OCI-LY3 (cell line): ENCODE results near the gene RALGAPB.

Experiments
- H2AFZ ChIP-seq: fragments of 200-600, 300-600 bp; shearing (Covaris generic); 2 replicates; pipeline ENCODE4 v1.6.0; 2014; ENCODE audit warnings: antibody characterized with exemption, low read depth, low read length
- H3K27ac ChIP-seq: fragments of 200-600, 300-600 bp; sonication (generic); 2 replicates; pipeline ENCODE4 v1.5.1; 2014; ENCODE audit warnings: mild to moderate bottlenecking, low read length, moderate library complexity, mixed read lengths
- H3K27me3 ChIP-seq: fragments of 200-600, 300-600 bp; sonication (generic); 2 replicates; pipeline ENCODE4 v1.6.1; 2014; ENCODE audit warnings: low read depth, low read length, mixed read lengths
- H3K36me3 ChIP-seq: fragments of 200-600, 300-600 bp; sonication (generic); replicated peaks from 2 replicates; pipeline ENCODE3; 2014; ENCODE audit warnings: low read depth, low read length, mixed read lengths
- H3K4me1 ChIP-seq: fragments of 300-600, 200-600 bp; sonication (generic); 2 replicates; pipeline ENCODE4 v1.6.1; 2014; ENCODE audit warnings: low read length, mixed read lengths
- H3K4me2 ChIP-seq: fragments of 200-600, 300-600 bp; sonication (generic); 2 replicates; pipeline ENCODE4 v1.6.1; 2014; ENCODE audit warnings: low read length, mixed read lengths
- H3K4me3 ChIP-seq: fragments of 300-600, 200-600 bp; sonication (generic); 2 replicates; pipeline ENCODE4 v1.5.1; 2014; ENCODE audit warnings: antibody characterized with exemption, mild to moderate bottlenecking, low read length, moderate library complexity
- H3K79me2 ChIP-seq: fragments of 300-600, 200-600 bp; shearing (Covaris generic); 2 replicates; pipeline ENCODE4 v1.6.1; 2014; ENCODE audit warnings: mild to moderate bottlenecking, low read length, mixed read lengths
- H3K9ac ChIP-seq: fragments of 300-600, 200-600 bp; shearing (Covaris generic); 2 replicates; pipeline ENCODE4 v1.6.0; 2014; ENCODE audit warnings: mild to moderate bottlenecking, low read length, moderate library complexity
- H3K9me3 ChIP-seq: fragments of 200-600, 300-600 bp; shearing (Covaris generic); 2 replicates; pipeline ENCODE4 v1.6.1; 2014; ENCODE audit warnings: low read length, mixed read lengths; ENCODE audit not compliant: insufficient read depth
- H4K20me1 ChIP-seq: fragments of 200-600, 300-600 bp; sonication (generic); 2 replicates; pipeline ENCODE4 v1.6.1; 2016; ENCODE audit warnings: low read length, mixed read lengths; ENCODE audit not compliant: insufficient read depth
- CTCF ChIP-seq: fragments of 200-600, 300-600 bp; sonication (generic); IDR thresholded peaks from 2 replicates; pipeline ENCODE4 v1.5.1; 2014; ENCODE audit warnings: antibody characterized with exemption, low read length, low read depth
- EZH2phosphoT487 ChIP-seq: fragments of 200-600 bp; shearing (Covaris generic); IDR thresholded peaks from 2 replicates; pipeline ENCODE4 v1.6.1; 2018; ENCODE audit warnings: antibody characterized with exemption, mixed run types, low read depth

Gene RALGAPB

GRCh38 chr20:38555395-38555794 is 82.8 kb downstream of the RALGAPB start:
- Histone ChIP-seq H3K9me3 (no peaks in the 10 kb centered on the region), H3K4me3 (no peak overlapping the region), H2AFZ (no peak overlapping the region), H3K4me2 (no peak overlapping the region), H3K4me1 (no peaks in the 10 kb centered on the region), H3K27ac (no peak overlapping the region), H4K20me1 (no peaks in the 10 kb centered on the region), H3K79me2 (no peaks in the 10 kb centered on the region), H3K36me3 (peaks cover 69% of the 10 kb centered on the region), H3K9ac (no peak overlapping the region), H3K27me3 (no peaks in the 10 kb centered on the region)
- no peak for TF ChIP-seq EZH2phosphoT487
- no peak for TF ChIP-seq CTCF

- H3K9ac ChIP-seq: no peak overlapping the region
- no peak overlapping the region for H3K4me3 ChIP-seq
- no peak overlapping the region for H2AFZ ChIP-seq
- H3K79me2 ChIP-seq: no peaks in the 10 kb centered on the region
- no peak for TF ChIP-seq CTCF
- no peak for TF ChIP-seq EZH2phosphoT487
- H4K20me1 ChIP-seq: no peaks in the 10 kb centered on the region
- H3K4me2 ChIP-seq: no peak overlapping the region
- H3K27ac ChIP-seq: no peak overlapping the region
- H3K4me1 ChIP-seq: no peaks in the 10 kb centered on the region
- H3K36me3 ChIP-seq: peaks cover 57% of the 10 kb centered on the region
- H3K27me3 ChIP-seq: no peaks in the 10 kb centered on the region
- no peaks in the 10 kb centered on the region for H3K9me3 ChIP-seq
Observed at GRCh38 chr20:38557174-38557573, 84.5 kb downstream of the RALGAPB start.

- Histone ChIP-seq H3K4me3 (no peak overlapping the region), H3K9ac (no peak overlapping the region), H3K4me1 (no peaks in the 10 kb centered on the region), H3K79me2 (no peaks in the 10 kb centered on the region), H3K27me3 (no peaks in the 10 kb centered on the region), H3K27ac (no peak overlapping the region), H4K20me1 (no peaks in the 10 kb centered on the region), H2AFZ (no peak overlapping the region), H3K9me3 (no peaks in the 10 kb centered on the region), H3K4me2 (no peak overlapping the region), H3K36me3 (peaks cover 54% of the 10 kb centered on the region)
- TF ChIP-seq EZH2phosphoT487: no peak
- TF ChIP-seq CTCF: no peak
Observed at GRCh38 chr20:38558596-38559360, 86.1 kb downstream of the RALGAPB start.

DNA sequence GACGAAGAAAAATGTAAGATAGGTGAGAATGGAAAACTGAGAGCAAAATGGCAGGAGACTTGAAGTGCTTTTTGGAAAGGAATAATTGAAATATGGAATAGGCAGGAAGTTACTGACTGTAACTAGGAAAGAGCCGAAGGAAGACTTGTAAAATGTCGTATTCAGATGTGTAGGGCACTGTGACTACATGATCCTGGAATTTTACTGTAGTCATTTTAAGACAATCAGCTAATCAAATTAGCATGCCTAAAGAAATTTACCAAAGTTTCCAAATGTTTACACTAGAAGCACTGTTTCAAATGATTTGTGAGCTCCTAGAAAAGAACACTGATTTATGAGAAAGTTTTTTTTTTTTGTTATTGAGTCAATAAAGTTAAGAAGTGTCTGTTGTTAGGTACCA is 87.1 kb downstream of the RALGAPB start:
- no peaks in the 10 kb centered on the region for H3K27me3 ChIP-seq
- H3K27ac ChIP-seq: no peak overlapping the region
- no peaks in the 10 kb centered on the region for H3K4me1 ChIP-seq
- no peaks in the 10 kb centered on the region for H3K79me2 ChIP-seq
- H2AFZ ChIP-seq: no peak overlapping the region
- H3K9me3 ChIP-seq: no peaks in the 10 kb centered on the region
- no peaks in the 10 kb centered on the region for H4K20me1 ChIP-seq
- H3K4me2 ChIP-seq: no peak overlapping the region
- no peak overlapping the region for H3K4me3 ChIP-seq
- H3K36me3 ChIP-seq: peaks cover 44% of the 10 kb centered on the region
- no peak overlapping the region for H3K9ac ChIP-seq
- TF ChIP-seq CTCF: no peak
